ENCODE measurements around the gene KRTAP4-9. TPM values are rescaled to one million over a fixed set of nuclear protein-coding genes. Genes with fewer than 3 reads are reported as not detected.

Gene KRTAP4-9
- total and polyA plus RNA-seq, 9 of the 15 experiments (the other 6 are each of a cell fraction or from before 2014, with no cell fraction given) = not detected

DNA sequence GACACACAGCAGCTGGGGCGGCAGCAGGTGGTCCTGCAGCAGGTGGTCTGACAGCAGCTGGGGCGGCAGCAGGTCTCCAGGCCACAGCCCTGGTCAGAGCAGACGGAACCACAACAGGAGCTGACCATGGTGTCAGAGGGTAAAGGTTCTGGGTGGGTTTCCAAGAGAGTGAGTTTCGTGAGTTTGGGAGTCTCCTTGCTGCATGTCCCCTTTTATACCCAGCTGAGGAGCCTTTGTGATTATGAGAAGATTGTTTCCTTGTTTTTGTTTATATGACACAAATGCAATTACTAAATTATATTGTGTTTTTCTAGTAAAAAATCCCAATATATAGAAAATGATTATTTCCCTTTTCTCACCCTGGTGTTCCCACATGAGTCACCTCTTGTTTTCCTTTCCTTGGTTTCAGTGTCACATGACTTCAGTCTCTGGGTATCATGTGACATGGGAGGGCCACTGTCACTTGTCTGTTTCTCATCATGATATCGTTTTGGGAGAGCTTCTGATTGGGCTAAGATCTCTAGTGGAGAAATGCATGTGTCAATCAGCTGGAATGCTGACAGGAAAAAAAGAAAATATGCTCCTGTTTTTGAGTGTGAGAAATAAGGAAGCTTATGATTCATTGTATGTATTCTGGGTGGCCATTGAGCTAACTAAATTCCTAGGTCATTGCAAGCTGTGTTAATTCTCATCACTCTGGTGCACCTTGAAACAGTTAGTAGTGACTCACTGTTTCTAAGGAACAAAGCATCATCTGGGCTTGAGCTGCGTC is 35.4 kb downstream of the KRTAP4-9 start, which contains the start of gene KRTAP4-6:
KRTAP4-6 (minus strand) TSS at position 185 of the 772 bp plus-strand sequence; CDS start at position 128, 57 bp downstream.
- TF ChIP-seq GTF2E2 (tag; IDR thresholded peaks at IDR 0.05) (no peak), ZNF174 (CRISPR knock-in tag; IDR thresholded peaks at IDR 0.05) (no peak), HDGF (IDR thresholded peaks at IDR 0.05) (no peak), CBFA2T2 (conservative IDR thresholded peaks at IDR 0.05) (0 out of 2 replicates have a peak, but pooled peaks have one; percentile 9), ZFP1 (CRISPR knock-in tag; IDR thresholded peaks at IDR 0.05) (peak; percentile 71), USF2 (CRISPR knock-in tag; IDR thresholded peaks at IDR 0.05) (peak; percentile 30; the same call in 1 of the 2 replicates), IRF9 (tag; IDR thresholded peaks at IDR 0.05) (no peak), TFE3 (CRISPR knock-in tag; IDR thresholded peaks at IDR 0.05) (peak; percentile 80), RAD51 (IDR thresholded peaks at IDR 0.05; ENCODE audit: borderline replicate concordance, low read depth) (peak; percentile 41)
- in situ Hi-C loops (cut with MboI) = no loop called here
- intact Hi-C loops (cut with micrococcal nuclease) = no loop called here
- H3K4me3 ChIP-seq = no peak within 1 kb of the TSS
- BruUV-seq (replicated peaks) = no TSS peak
- POLR2A ChIA-PET = interaction anchor here (1.0 kb wide), 1 partner anchor 29 kb away, joined by 3 read pairs; no protein-coding TSS in a partner anchor
- WGBS (ENCODE audit: insufficient coverage, low coverage, missing lambda C conversion rate) = 0% methylated on average over 6 of the region's 6 CpGs
- H3K9me3 ChIP-seq (replicated peaks; ENCODE audit: control insufficient read depth, insufficient read depth, low read depth, low read length) = no peaks in the 10 kb centered on the region
- no peak for FAIRE-seq
- CTCF ChIA-PET (ENCODE audit: low intra/inter-chr PET ratio) = no interaction called here
- no peaks in the 10 kb centered on the region for H3K9me1 ChIP-seq (ENCODE audit: control insufficient read depth, insufficient read depth, low read length)
- H2AFZ ChIP-seq (ENCODE audit: low read depth, low read length) = no peak within 1 kb of the TSS
- H3K9ac ChIP-seq (ENCODE audit: insufficient read depth in 1 of 2, low read depth in 2 of 2, low read length in 2 of 2) = no peak within 1 kb of the TSS
- H3K4me2 ChIP-seq (ENCODE audit: insufficient read depth, low read length) = no peak within 1 kb of the TSS
- no peak for ATAC-seq
- H3K36me3 ChIP-seq (ENCODE audit: control insufficient read depth, insufficient read depth, low read length) = no peaks in the 10 kb centered on the region
- H3K27me3 ChIP-seq (ENCODE audit: control insufficient read depth in 2 of 2, insufficient read depth in 2 of 2, low read length in 2 of 2) = no peaks in the 10 kb centered on the region
- no peaks in the 10 kb centered on the region for H3K79me2 ChIP-seq (ENCODE audit: control insufficient read depth, insufficient read depth, low read length)
- H3K4me1 ChIP-seq (replicated peaks in 1 of 2; ENCODE audit: control insufficient read depth in 2 of 2, insufficient read depth in 2 of 2, low read length in 2 of 2) = no peaks in the 10 kb centered on the region
- no peak within 1 kb of the TSS for H3K27ac ChIP-seq (ENCODE audit: extremely low read depth, low read depth, low read length)
- no peaks in the 10 kb centered on the region for H4K20me1 ChIP-seq (replicated peaks; ENCODE audit: control insufficient read depth, insufficient read depth, low read length)
- DNase-seq (ENCODE audit: extremely low read depth in 1 of 4, low spot score in 3 of 4) = no peak
